KMS-11 (cell line): ENCODE results near the gene ARMC7.

Experiments used
- H2AFZ ChIP-seq: fragments of 200-600 bp; sonication (generic); 2 replicates; pipeline ENCODE4 v1.6.1; 2016; ENCODE audit warnings: antibody characterized with exemption, mixed run types, low read depth
- H3K27ac ChIP-seq: fragments of 200-600 bp; sonication (generic); 2 replicates; pipeline ENCODE4 v1.6.1; 2016; ENCODE audit warnings: mild to moderate bottlenecking, mixed run types
- H3K27me3 ChIP-seq: fragments of 200-600 bp; sonication (generic); 2 replicates; pipeline ENCODE4 v1.6.1; 2017; ENCODE audit warnings: mild to moderate bottlenecking, low read depth, mixed run types, moderate library complexity; ENCODE audit not compliant: insufficient read depth
- H3K36me3 ChIP-seq: fragments of 200-600 bp; sonication (generic); 2 replicates; pipeline ENCODE4 v1.6.1; 2017; ENCODE audit warnings: mild to moderate bottlenecking, mixed run types; ENCODE audit not compliant: insufficient read depth
- H3K4me1 ChIP-seq: fragments of 200-600 bp; sonication (generic); 2 replicates; pipeline ENCODE4 v1.6.1; 2016; ENCODE audit warnings: mild to moderate bottlenecking, low read depth, mixed run types; ENCODE audit not compliant: poor library complexity, severe bottlenecking
- H3K4me2 ChIP-seq: fragments of 200-600 bp; sonication (generic); 2 replicates; pipeline ENCODE4 v1.7.0; 2016; ENCODE audit warnings: mild to moderate bottlenecking, mixed run types
- H3K4me3 ChIP-seq: fragments of 200-600 bp; sonication (generic); IDR thresholded peaks from 2 replicates; pipeline ENCODE4 v1.6.1; 2017; ENCODE audit warnings: low read depth, low read length, mixed read lengths; ENCODE audit not compliant: insufficient read depth
- H3K79me2 ChIP-seq: fragments of 200-600 bp; sonication (generic); 2 replicates; pipeline ENCODE4 v1.6.1; 2016; ENCODE audit warnings: low read depth, mixed run types; ENCODE audit not compliant: insufficient read depth
- H3K9ac ChIP-seq: fragments of 200-600 bp; sonication (generic); 2 replicates; pipeline ENCODE4 v1.6.1; 2016; ENCODE audit warnings: mild to moderate bottlenecking, mixed run types
- H4K20me1 ChIP-seq: fragments of 200-600 bp; sonication (generic); 2 replicates; pipeline ENCODE4 v1.6.1; 2016; ENCODE audit warnings: mild to moderate bottlenecking, mixed run types; ENCODE audit not compliant: insufficient read depth
- CTCF ChIP-seq: fragments of 200-600 bp; sonication (generic); conservative IDR thresholded peaks from 2 replicates; pipeline ENCODE4 v1.6.1; 2017; ENCODE audit warnings: low read depth, mild to moderate bottlenecking, antibody characterized with exemption, low read length, moderate library complexity, mixed read lengths

Gene ARMC7

GRCh38 chr17:75075597-75076336, 34.0 kb upstream of the ARMC7 start:
- H3K4me3 ChIP-seq = no peak overlapping the region
- H3K27ac ChIP-seq = no peak overlapping the region
- H2AFZ ChIP-seq = no peak overlapping the region
- no peaks in the 10 kb centered on the region for H3K4me1 ChIP-seq
- H4K20me1 ChIP-seq = no peaks in the 10 kb centered on the region
- no peaks in the 10 kb centered on the region for H3K79me2 ChIP-seq
- H3K9ac ChIP-seq = no peak overlapping the region
- H3K4me2 ChIP-seq = no peak overlapping the region
- H3K36me3 ChIP-seq = no peaks in the 10 kb centered on the region
- TF ChIP-seq CTCF = no peak
- no peaks in the 10 kb centered on the region for H3K27me3 ChIP-seq

- H3K27me3 ChIP-seq = no peaks in the 10 kb centered on the region
- no peak overlapping the region for H3K9ac ChIP-seq
- no peak overlapping the region for H2AFZ ChIP-seq
- no peaks in the 10 kb centered on the region for H3K4me1 ChIP-seq
- H3K4me2 ChIP-seq = no peak overlapping the region
- no peak overlapping the region for H3K27ac ChIP-seq
- H4K20me1 ChIP-seq = no peaks in the 10 kb centered on the region
- H3K79me2 ChIP-seq = no peaks in the 10 kb centered on the region
- no peak for TF ChIP-seq CTCF
- H3K36me3 ChIP-seq = no peaks in the 10 kb centered on the region
- H3K4me3 ChIP-seq = no peak overlapping the region
Observed at GRCh38 chr17:75077072-75077495, 32.7 kb upstream of the ARMC7 start.

- H4K20me1 ChIP-seq = no peaks in the 10 kb centered on the region
- H3K36me3 ChIP-seq = no peaks in the 10 kb centered on the region
- no peak overlapping the region for H2AFZ ChIP-seq
- no peak overlapping the region for H3K9ac ChIP-seq
- H3K4me3 ChIP-seq = no peak overlapping the region
- no peaks in the 10 kb centered on the region for H3K27me3 ChIP-seq
- no peak overlapping the region for H3K4me2 ChIP-seq
- no peaks in the 10 kb centered on the region for H3K79me2 ChIP-seq
- no peak for TF ChIP-seq CTCF
- H3K27ac ChIP-seq = no peak overlapping the region
- no peaks in the 10 kb centered on the region for H3K4me1 ChIP-seq
Observed at GRCh38 chr17:75077496-75078283, 32.1 kb upstream of the ARMC7 start.

- Histone ChIP-seq H4K20me1 (no peaks in the 10 kb centered on the region), H3K27ac (no peak overlapping the region), H2AFZ (no peak overlapping the region), H3K4me3 (no peak overlapping the region), H3K9ac (no peak overlapping the region), H3K4me1 (no peaks in the 10 kb centered on the region), H3K79me2 (no peaks in the 10 kb centered on the region), H3K27me3 (no peaks in the 10 kb centered on the region), H3K4me2 (no peak overlapping the region), H3K36me3 (no peaks in the 10 kb centered on the region)
- TF ChIP-seq CTCF = no peak
Observed at GRCh38 chr17:75078284-75079022, 31.3 kb upstream of the ARMC7 start.
